Gastroesophageal sphincter (tissue), 4 donors: Measurements from ENCODE around the gene ERMP1. TPM values are rescaled to one million over a fixed set of nuclear protein-coding genes. Genes with fewer than 3 reads are reported as not detected.

Source experiments
- ATAC-seq: fragments of 150-250 bp; one replicate; pipeline ENCODE4 v1.9.1; 2016; ENCODE audit warnings: mild to moderate bottlenecking, moderate library complexity
- H3K27ac ChIP-seq, 4 donors: fragments of 200-600 bp; sonication (generic) in 3 of 4; 1 replicate in 3 of 4; 2 replicates in 1 of 4; pipeline ENCODE4 v1.5.1; 2016 to 2019
- H3K27me3 ChIP-seq: fragments of 200-600 bp; sonication (generic); one replicate; pipeline ENCODE4 v1.5.1; 2019
- H3K36me3 ChIP-seq, 2 donors: fragments of 200-600 bp; sonication (generic); one replicate each; pipeline ENCODE4 v1.5.1; 2019; ENCODE audit warnings: control low read depth in 1 of 2
- H3K4me1 ChIP-seq, 3 donors: fragments of 200-600 bp; sonication (generic); 1 replicate in 2 of 3; 2 replicates in 1 of 3; pipeline ENCODE4 v1.5.1; 2016 to 2019; ENCODE audit warnings: control low read depth in 2 of 3
- H3K4me3 ChIP-seq, 2 donors: fragments of 200-600 bp; sonication (generic); one replicate each; pipeline ENCODE4 v1.5.1; 2019; ENCODE audit warnings: mild to moderate bottlenecking in 1 of 2, moderate library complexity in 1 of 2
- H3K9me3 ChIP-seq, 3 donors: fragments of 200-600 bp; sonication (generic); one replicate each; pipeline ENCODE4 v1.5.1; 2017 to 2019; ENCODE audit warnings: control low read depth in 2 of 3
- CTCF ChIP-seq, 4 experiments: fragments of 200-600 bp in 2 of 4; fragments of 450-650 bp in 2 of 4; sonication (generic) in 1 of 4; IDR thresholded peaks; one replicate each; pipeline ENCODE4 v1.5.1; 2017 to 2019; ENCODE audit warnings: antibody characterized with exemption in 4 of 4, mild to moderate bottlenecking in 2 of 4, moderate library complexity in 2 of 4
- EP300 ChIP-seq: sonication (generic); formaldehyde crosslinking; IDR thresholded peaks from one replicate; pipeline ENCODE4 v1.6.1; 2017; ENCODE audit warnings: antibody characterized with exemption, mild to moderate bottlenecking
- POLR2A ChIP-seq, 2 donors: fragments of 450-650 bp; IDR thresholded peaks; one replicate each; pipeline ENCODE4 v1.6.1; 2017; ENCODE audit warnings: antibody characterized with exemption in 2 of 2, mild to moderate bottlenecking in 2 of 2, moderate library complexity in 1 of 2
- POLR2AphosphoS5 ChIP-seq: sonication (generic); formaldehyde crosslinking; IDR thresholded peaks from one replicate; pipeline ENCODE4 v1.6.1; 2017; ENCODE audit warnings: antibody characterized with exemption
- WGBS, 2 donors: methylation state at CpG; one replicate each; pipeline ENCODE4 v1.1.5; 2018; ENCODE audit warnings: low coverage in 1 of 2; 5-methylcytosine and 5-hydroxymethylcytosine counted together
- total RNA-seq, 4 donors: library from RNA; depleted of rRNA; stranded (reverse); fragments of >200 nt; gene quantifications; one replicate each; pipeline ENCODE4 v1.1.0, GENCODE V29; 2016

The ERMP1 gene
- total RNA-seq, 4 donors from 2014 or later: 6.6 to 12.2 (median 11.7) TPM

- ATAC-seq: no peak
- H3K4me1 ChIP-seq: no peaks in the 10 kb centered on the region
- H3K4me3 ChIP-seq: no peak overlapping the region
- H3K27ac ChIP-seq: no peak overlapping the region
- peaks cover 0 to 37% of the 10 kb centered on the region in 2 donors for H3K36me3 ChIP-seq
- H3K9me3 ChIP-seq: no peaks in the 10 kb centered on the region
- TF ChIP-seq EP300 (no peak), POLR2AphosphoS5 (no peak), POLR2A (IDR thresholded peaks at IDR 0.05) (no peak), CTCF (IDR thresholded peaks at IDR 0.05) (no peak)
- 96 to 100% methylated on average over 4 of the region's 5 CpGs for WGBS, 2 donors
- H3K27me3 ChIP-seq: no peaks in the 10 kb centered on the region
Observed at GRCh38 chr9:5789489-5789888, 43.4 kb downstream of the ERMP1 start.

- H3K27me3 ChIP-seq: no peaks in the 10 kb centered on the region
- H3K4me1 ChIP-seq: no peaks in the 10 kb centered on the region
- H3K9me3 ChIP-seq: peaks cover 0 to 8% (median 0%) of the 10 kb centered on the region in 3 donors
- no peak overlapping the region for H3K27ac ChIP-seq
- H3K36me3 ChIP-seq: peaks cover 0 to 37% of the 10 kb centered on the region in 2 donors
- no peak overlapping the region for H3K4me3 ChIP-seq
- TF ChIP-seq POLR2A (IDR thresholded peaks at IDR 0.05) (no peak), POLR2AphosphoS5 (no peak), CTCF (IDR thresholded peaks at IDR 0.05) (no peak), EP300 (no peak)
- 82 to 92% methylated on average over 2 of the region's 2 CpGs for WGBS, 2 donors
- ATAC-seq: no peak
Observed at GRCh38 chr9:5787759-5788302, 45.1 kb downstream of the ERMP1 start.

GRCh38 chr9:5787220-5787619 lies 45.7 kb downstream of the ERMP1 start:
- H3K4me1 ChIP-seq: no peaks in the 10 kb centered on the region
- peaks cover 0 to 14% (median 1%) of the 10 kb centered on the region in 3 donors for H3K9me3 ChIP-seq
- ATAC-seq: no peak
- no peak overlapping the region for H3K4me3 ChIP-seq
- 100% methylated on average over 1 of the region's 2 CpGs; no CpG with 5 or more reads in 1 of the 2 donors for WGBS, 2 donors
- no peaks in the 10 kb centered on the region for H3K27me3 ChIP-seq
- no peak for TF ChIP-seq CTCF (IDR thresholded peaks at IDR 0.05)
- TF ChIP-seq EP300: no peak
- TF ChIP-seq POLR2AphosphoS5: no peak
- TF ChIP-seq POLR2A (IDR thresholded peaks at IDR 0.05): no peak
- H3K27ac ChIP-seq: no peak overlapping the region
- H3K36me3 ChIP-seq: peaks cover 0 to 37% of the 10 kb centered on the region in 2 donors

GRCh38 chr9:5786370-5787127 lies 46.4 kb downstream of the ERMP1 start:
- H3K4me1 ChIP-seq: no peaks in the 10 kb centered on the region
- 89 to 92% methylated on average over 5 to 6 of the region's 6 CpGs for WGBS, 2 donors

GRCh38 chr9:5784526-5785315 lies 48.2 kb downstream of the ERMP1 start:
- H3K4me1 ChIP-seq: no peaks in the 10 kb centered on the region
- no peak for TF ChIP-seq EP300
- no peak for TF ChIP-seq POLR2A (IDR thresholded peaks at IDR 0.05)
- no peak for TF ChIP-seq CTCF (IDR thresholded peaks at IDR 0.05)
- no peak for TF ChIP-seq POLR2AphosphoS5
- no peak overlapping the region for H3K4me3 ChIP-seq
- H3K36me3 ChIP-seq: peaks cover 0 to 44% of the 10 kb centered on the region in 2 donors
- H3K27me3 ChIP-seq: no peaks in the 10 kb centered on the region
- no peak overlapping the region for H3K27ac ChIP-seq
- WGBS, 2 donors: 64 to 68% methylated on average over 4 of the region's 4 CpGs
- ATAC-seq: no peak
- H3K9me3 ChIP-seq: peaks cover 0 to 16% (median 1%) of the 10 kb centered on the region in 3 donors

More at GRCh38 chr9:5786370-5787127, 46.4 kb downstream of the ERMP1 start:
- no peak for TF ChIP-seq EP300
- no peak for TF ChIP-seq POLR2A (IDR thresholded peaks at IDR 0.05)
- Histone ChIP-seq H3K9me3 (peaks cover 0 to 15% (median 1%) of the 10 kb centered on the region in 3 donors), H3K4me3 (no peak overlapping the region), H3K36me3 (peaks cover 0 to 37% of the 10 kb centered on the region in 2 donors), H3K27me3 (no peaks in the 10 kb centered on the region), H3K27ac (no peak overlapping the region)
- ATAC-seq: no peak
